Muscle of back (tissue), 11 donors: ENCODE results near the gene SPP1. TPM values are rescaled to one million over a fixed set of nuclear protein-coding genes. Genes with fewer than 3 reads are reported as not detected.
A peak's percentile ranks its signal among the peaks of the same experiment; 100 is the strongest.
"Not testable (repeated sequence)": the region's sequence is repeated elsewhere in the genome, so short reads cannot be mapped to it uniquely, and the experiment has no call there.

Experiments
- DNase-seq, 3 donors: peaks; one replicate each; pipeline versions ENCODE4 v3.0.0 to v3.0.0-alpha.2; 2013
- polyA plus RNA-seq, 10 donors: library from polyadenylated mRNA; unstranded; fragments of 120-200 nt; gene quantifications; one replicate each; pipeline ENCODE4 v1.2.1, GENCODE V29; 2013; ENCODE audit not compliant: insufficient read length in 10 of 10

SPP1 gene
- polyA plus RNA-seq, 10 donors, result 68.5 to 210 (median 117) TPM

DNA sequence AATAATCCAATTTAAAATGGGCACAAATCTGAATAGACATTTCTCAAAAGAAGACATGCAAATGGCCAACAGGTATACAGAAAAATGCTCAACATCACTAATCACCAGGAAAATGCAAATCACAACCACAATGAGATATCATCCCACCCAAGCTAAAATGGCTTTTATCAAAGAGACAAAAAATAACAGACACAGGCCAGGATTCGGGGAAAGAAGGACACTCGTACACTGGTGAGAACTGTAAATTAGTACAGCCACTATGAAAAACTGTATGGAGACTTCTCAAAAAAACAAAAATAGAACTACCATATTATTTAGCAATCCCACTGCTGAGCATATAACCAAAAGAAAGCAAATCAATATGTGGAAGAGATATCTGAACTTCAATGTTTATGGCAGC lies 8.5 kb downstream of the SPP1 start:
- no peak for DNase-seq

DNA sequence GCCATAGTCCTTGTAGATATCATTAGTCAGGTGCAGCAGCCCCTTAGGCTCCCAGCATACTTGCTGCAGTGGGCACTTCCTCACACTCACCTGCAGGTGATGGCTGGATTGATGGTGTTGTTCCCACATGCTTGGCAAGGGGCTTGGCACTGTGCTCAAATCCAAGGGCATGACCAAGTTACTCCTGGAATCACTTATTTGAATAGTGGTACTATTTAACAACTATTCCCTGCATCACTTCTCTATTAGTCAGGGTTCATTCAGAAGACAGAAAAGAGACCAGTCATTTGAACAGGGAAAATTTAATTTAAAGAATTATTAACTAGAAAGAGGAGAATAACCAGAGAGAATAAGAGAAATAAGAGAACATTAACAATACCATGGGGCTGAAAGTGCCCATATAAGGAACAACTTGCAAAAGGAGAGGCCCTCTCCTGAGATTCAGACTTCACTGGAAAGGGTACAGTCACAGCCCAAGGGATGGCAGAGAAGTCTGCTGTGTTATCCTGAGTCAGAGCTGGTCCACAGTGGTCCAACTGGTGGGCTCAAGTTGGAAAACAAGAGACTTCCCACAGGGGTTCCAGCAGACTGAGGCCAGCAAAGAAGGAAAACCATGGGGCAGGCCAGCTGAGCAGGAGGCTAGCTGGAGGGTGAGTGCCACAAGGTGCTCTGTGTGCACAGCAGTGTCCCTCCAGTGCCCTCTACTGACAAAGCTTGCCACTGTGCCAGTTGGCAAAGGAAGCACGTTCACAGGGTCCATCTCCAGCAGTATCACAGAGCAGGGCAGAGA lies 9.8 kb downstream of the SPP1 start:
- DNase-seq, result peak; percentile 22 to 35 (median 24)

DNA sequence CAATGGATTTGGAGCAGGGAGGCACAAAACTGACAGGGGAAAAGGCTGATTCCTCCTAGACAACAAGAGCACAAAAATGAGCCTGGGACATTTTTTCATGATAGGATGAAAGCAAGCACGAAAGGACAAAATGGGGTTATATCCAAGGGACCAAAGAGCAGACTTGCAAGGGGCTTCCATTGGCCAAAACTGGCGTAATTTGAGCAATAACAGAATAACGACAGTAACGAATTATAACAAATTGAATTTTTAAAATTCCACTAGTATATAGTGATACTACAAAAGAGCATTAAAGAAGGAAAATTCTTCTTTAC lies 10.3 kb downstream of the SPP1 start:
- DNase-seq, result no peak

DNA sequence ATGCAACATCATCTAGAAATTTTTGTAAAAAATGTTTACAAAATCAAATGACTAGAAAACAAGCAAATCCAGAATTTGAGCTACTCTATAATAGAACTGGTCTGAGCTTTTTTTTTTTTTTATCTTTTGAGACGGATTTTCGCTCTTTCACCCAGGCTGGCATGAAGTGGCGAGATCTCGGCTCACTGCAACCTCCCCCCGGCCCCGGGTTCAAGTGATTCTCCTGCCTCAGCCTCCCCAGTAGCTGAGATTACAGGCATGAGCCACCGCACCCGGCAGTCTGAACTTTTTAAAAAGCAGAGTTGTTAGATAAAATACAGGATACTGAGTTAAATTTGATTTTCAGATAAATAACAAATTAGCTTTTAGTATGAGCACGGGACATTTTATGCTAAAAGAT lies 11.0 kb downstream of the SPP1 start:
- DNase-seq, result no peak

DNA sequence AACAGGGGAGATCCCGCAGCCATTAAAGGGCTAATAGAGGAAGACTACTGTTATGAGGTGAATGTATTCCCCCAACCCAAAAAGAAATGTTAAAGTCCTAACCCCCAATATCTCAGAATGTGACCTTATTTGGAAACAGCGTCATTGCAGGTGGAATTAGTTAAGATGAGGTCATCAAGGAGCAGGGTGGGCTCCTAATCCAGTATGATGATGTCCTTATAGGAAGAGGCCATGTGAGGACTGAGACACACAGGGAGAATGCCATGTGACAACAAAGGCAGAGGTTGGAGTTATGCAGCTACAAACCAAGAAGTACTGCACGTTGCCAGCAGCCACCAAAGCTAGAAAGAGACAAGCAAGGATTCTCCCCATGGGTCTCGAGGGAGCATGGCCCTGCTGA lies 14.3 kb downstream of the SPP1 start:
- no peak for DNase-seq

DNA sequence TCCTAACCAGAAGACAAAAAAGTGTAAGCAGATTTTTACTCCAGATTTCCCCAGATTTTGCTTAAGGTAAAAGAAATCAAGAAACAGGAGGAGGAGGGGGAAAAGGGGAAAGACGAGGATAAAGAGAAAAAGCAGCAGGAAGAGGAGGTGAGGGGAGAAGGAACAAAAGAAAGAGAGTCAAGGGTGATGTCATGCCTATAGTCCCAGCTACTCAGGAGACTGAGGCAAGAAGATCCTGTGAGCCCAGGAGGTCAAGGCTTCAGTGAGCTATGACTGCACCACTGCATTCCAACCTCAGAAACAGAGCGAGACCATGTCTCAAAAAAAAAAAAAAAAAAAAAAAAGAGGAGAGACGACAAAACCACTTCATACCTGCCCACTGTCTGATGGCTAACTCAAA lies 19.9 kb downstream of the SPP1 start:
- DNase-seq, result no peak

DNA sequence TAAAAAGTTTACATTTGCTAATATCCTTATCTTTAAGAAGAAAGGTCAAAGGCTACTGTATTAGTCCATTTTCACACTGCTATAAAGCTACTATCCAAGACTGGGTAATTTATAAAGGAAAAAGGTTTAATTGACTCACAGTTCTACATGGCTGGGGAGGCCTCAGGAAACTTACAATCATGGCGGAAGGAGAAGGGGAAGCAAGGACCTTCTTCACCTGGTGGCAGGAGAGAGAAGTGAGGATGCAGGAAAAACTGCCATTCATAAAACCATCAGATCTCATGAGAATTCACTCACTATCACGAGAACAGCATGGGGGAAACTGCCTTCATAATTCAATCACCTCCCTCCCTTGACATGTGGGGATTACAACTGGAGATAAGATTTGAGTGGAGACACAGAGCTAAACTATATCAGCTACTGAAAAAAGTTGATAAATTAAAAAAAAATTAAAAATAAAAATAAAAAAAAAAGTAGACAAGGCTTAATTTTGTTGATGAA lies 23.7 kb downstream of the SPP1 start:
- not testable (repeated sequence) for DNase-seq

DNA sequence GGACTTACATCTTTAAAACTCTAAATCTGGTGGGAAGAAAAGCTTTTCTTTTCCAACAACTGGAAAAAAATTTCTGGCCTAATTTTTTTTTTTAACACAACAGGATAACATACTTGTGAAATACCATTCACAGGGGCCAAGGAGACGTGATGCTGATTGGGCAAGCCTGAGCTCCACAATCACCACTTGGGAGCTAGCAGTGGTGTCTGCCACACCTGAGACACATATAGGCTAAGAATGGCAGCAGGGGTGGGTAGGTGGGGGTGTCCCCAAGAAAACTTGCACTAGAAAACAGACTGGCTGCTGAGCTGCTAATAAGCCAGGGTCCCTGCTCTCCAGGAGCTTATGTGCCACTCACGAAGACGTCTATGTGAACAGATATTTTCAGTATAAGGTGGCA lies 26.4 kb downstream of the SPP1 start:
- no peak for DNase-seq

DNA sequence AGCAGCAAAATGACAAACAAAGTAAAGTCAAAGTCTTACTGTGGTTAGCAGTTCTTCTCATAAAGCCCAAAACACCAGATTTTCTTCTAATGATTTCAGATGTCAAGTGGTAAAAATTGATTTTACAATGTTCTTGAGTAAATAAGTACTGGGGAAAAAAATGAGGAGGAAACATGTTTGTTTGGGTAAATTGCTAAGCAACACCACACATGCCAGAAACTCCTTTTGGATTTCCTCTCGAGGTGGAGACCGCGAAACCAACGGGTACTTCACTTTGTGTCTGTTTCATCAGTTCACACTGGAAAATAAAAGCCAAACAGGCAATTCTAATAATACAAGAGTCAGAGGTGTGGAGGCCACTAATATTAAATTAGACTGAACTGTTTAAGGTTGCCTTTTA lies 27.3 kb downstream of the SPP1 start:
- no peak for DNase-seq

DNA sequence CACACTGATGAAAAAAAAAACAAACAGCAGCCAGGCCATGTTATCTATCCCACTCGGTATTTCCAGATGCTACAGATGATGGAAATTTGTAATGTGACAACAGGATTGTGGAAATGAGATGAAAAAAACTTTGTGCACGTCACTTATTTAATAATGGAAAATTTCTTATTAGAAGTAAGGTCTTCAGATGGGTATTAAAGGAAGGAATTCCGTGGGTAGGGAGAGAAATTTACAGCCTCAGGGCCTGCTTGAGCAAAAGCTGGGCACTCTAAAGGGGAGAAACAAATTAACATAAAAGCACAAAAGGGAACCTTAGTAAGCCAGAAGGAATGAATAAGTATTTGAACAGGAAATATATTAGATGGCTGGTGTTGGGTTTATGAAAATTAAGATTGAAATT lies 27.7 kb downstream of the SPP1 start:
- DNase-seq, result no peak

DNA sequence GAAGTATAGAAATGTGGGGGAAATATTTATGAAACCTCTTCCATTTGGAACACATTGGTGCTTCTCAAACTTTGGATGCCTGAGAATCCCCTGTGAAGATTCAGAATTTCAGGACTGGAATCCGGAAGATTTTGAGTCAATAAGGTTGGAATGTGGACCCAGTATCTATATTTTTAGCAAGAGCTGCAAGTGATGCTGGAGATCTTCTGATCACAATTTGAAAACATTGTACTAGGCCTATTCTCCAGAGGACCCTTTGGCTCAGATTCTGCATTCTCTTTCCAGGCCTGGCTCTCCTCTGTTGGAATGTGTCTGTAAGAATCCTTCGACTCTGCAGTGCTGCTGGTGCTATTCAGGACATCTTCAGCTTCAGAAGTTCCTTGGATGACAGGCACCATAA lies 29.6 kb downstream of the SPP1 start:
- peak; percentile 66 to 77 (median 71) for DNase-seq

DNA sequence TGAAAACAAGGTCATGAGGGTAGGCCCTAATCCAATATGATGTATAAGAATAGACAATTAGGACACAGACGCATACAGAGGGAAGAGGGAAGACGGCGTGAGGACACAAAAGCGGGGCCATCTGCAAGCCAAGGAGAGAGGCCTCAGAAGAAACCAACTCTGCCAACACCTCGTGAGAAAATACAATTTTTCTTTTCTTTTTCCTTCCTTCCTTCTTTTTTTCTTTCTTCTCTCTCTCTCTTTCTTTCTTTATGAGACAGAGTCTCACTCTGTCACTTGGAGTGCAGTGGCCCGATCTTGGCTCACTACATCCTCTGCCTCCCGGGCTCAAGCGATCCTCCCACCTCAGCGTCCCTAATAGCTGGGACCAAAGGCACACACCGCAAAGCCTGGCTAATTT lies 30.4 kb downstream of the SPP1 start:
- no peak for DNase-seq

DNA sequence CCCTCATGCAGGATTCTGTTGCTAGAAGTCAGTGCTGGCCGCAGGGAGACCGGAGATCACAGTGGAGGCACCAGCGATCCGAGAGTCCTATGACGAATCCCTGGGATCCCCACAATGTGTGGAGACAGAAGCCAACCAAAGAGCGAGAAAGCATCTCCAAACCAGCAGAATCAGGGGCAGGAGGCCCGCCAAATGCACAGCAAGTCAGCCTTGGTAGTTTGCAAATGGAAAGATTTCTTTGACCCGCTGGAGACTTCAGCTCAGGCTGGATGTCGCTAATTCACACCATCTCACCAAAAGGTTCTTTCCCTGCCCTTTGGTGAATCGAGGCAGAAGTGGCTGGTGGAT lies 31.4 kb downstream of the SPP1 start:
- DNase-seq, result no peak

DNA sequence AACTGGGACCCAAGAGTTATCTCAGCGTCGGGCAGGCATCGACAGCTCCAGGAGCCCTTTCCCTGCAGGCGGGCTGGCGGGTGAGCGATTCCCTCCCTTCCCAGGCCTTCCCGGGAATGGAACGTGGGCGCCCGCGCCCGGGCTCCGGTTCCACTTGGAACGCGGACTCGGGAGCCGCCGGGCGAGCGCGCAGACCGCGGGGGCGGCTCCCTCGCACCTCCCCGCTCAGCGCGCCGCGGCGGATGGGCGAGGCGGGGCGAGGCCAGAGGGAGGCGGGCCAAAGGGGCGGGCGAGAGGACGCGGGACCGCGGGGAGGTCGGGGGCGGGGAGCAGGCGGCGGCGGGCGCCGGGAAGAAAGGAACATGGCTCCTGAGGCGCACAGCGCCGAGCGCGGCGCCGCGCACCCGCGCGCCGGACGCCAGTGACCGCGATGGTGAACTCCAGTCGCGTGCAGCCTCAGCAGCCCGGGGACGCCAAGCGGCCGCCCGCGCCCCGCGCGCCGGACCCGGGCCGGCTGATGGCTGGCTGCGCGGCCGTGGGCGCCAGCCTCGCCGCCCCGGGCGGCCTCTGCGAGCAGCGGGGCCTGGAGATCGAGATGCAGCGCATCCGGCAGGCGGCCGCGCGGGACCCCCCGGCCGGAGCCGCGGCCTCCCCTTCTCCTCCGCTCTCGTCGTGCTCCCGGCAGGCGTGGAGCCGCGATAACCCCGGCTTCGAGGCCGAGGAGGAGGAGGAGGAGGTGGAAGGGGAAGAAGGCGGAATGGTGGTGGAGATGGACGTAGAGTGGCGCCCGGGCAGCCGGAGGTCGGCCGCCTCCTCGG lies 32.0 kb downstream of the SPP1 start, which contains the start of gene PKD2:
TSS of gene PKD2 (plus strand) at position 332 of the 818 bp plus-strand sequence. CDS start at position 431, 99 bp downstream.
- peak; percentile 78 to 95 (median 93) for DNase-seq

DNA sequence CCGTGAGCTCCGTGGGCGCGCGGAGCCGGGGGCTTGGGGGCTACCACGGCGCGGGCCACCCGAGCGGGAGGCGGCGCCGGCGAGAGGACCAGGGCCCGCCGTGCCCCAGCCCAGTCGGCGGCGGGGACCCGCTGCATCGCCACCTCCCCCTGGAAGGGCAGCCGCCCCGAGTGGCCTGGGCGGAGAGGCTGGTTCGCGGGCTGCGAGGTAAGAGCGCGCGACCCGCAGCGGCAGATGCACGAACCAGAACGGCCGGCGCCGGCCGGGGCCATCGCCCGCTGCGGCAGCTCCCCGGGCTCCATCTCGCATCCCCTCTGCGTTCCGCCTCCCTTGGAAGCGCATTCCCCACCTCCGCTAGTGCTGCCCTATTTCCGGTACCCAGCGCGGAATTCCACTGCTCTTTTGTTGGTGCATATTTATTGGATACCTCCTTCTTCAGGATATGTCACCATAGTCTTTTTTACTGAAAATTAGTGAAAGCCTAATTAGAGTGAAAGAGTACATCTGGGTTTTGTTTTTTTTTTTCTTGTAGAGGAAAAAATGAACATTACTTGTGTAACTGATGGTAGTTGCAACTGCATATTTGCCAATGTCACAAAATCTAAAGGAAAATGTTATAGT lies 32.7 kb downstream of the SPP1 start:
- peak; percentile 24 to 82 (median 52) for DNase-seq

DNA sequence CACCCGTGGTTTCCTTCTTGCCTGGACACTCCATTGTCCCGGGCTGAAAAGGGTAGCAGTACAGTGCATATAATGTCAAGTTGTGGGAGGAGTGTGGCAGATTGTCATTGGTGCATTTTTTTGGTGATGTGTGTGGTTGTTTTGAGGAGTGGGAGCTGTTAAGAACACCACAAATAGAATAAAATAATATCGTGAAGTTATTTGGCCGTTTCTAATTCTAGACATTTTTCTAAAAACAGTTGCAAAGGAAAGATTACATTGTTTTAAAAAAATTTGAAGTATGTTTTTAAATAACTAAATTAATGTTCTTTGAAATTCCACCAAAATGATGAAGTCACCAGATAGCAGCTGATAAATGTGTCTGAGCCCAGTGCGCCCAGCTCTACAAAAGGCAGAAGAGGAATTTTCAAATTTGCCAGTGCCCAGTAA lies 33.2 kb downstream of the SPP1 start:
- DNase-seq, result peak in 2 of 3 donors; percentile 23 to 28

DNA sequence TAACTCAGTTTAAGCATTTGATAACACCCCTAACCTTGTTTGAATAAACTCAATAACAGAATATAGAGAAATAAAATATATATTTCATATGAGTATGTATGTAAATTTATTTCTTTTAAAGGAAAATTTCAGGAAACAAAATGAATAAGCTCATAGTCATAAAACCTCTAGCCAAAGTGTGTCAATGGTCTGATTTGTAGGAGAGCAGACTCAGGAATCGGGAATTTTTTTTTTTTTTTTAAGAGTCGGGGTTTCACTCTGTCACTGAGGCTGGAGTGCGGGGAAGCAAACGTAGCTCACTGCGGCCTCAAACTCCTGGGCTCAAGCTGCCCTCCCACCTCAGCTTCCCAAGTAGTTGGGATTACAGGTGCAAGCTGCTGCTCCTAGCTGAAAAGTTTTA lies 34.4 kb downstream of the SPP1 start:
- DNase-seq, result no peak

DNA sequence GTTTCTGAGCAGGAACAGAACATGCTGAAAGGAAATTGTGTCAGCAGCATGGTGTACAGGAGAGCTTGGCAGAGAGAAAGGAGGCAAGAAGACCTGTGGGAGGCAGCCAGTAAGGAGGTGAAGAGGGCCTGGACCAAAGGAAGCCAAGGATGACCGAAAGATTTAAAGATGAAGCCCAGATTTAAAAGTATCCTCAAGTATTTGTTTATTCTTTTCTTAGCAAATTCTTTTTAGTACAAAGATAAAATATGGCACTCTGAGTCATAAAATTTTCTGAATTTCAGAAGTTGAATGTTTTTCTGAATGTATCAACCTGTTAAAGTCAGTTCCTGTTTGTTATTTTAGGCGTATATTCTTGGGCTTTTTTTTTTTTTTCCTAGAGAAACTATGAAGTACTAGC lies 35.5 kb downstream of the SPP1 start:
- no peak for DNase-seq

DNA sequence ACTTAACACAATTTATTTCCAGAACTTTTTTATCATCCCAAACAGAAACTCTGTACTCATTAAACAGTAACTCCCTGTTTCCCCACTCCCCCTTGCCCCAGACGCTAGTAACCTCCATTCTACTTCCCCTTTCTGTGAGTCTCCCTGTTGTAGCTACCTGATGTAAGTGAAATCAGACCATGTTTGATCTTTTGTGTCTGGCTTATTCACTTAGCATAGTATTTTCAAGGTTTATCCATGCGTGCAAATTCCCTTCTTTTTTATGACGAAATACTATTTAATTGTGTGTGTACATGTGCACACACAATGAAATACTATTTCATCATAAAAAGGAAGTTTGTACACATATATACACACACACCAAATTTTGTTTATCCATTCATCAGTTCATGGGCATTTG lies 37.1 kb downstream of the SPP1 start:
- no peak for DNase-seq

DNA sequence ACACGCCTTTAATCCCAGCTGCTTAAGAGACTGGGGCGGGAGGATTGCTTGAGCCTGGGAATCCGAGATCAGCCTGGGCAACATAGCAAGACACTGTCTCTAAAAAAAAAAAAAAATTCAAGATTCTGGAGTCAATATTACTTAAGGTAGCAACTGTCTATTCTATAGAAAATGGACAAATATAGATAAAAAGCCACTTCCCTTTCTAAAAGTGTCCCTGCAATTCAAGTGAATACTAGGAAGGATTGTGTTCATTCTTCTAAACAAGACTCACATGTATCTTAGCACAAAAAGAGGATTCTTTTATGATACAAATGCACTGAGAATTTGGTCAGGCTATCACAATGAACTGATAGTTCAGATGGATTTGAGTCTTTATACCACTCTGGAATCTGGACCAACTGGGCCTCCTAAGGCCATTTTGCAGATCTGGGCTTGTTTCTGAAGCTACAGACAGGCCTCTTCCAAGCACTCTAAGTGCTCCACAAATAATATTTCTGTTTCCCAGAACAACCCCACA lies 38.9 kb downstream of the SPP1 start:
- no peak for DNase-seq

DNA sequence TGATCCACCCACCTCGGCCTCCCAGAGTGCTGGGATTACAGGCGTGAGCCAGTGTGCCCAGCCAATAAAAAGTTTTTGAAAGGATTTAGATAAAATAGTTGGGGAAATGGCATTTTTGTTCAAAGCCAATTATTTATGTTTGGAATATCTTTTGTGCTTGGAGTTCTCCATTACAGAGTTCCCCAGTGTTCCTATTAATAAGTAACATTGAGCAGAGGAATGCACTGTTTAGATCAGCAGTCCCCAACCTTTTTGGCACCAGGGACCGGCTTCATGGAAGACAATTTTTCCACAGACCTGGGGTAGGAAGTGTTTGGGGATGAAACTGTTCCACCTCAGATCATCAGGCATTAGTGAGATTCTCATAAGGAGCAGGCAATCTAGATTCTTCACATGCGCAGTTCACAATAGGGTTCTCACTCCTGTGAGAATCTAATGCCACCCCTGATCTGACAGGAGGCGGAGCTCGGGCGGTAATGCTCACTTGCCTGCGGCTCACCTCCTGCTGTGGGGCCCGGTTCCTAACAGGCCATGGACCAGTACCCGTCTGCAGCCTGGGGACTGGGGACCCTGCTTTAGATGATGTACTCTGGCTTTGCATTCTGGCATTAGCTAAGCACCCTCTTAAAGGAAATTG lies 40.3 kb downstream of the SPP1 start:
- no peak for DNase-seq
